Transverse colon (tissue), 4 donors: ENCODE measurements around the gene TYRP1. TPM values are rescaled to one million over a fixed set of nuclear protein-coding genes. Genes with fewer than 3 reads are reported as not detected.

Source experiments
- DNase-seq: peaks from one replicate; pipeline ENCODE4 v3.0.0-alpha.2; 2019
- H3K27ac ChIP-seq, 4 donors: fragments of 200-600 bp; sonication (generic); 2 replicates each; pipeline ENCODE4 v1.5.1; 2016 to 2018; ENCODE audit warnings: inconsistent platforms in 4 of 4
- H3K27me3 ChIP-seq: fragments of 200-600 bp; sonication (generic); 2 replicates; pipeline ENCODE4 v1.5.1; 2017; ENCODE audit warnings: inconsistent platforms
- H3K36me3 ChIP-seq, 4 donors: fragments of 200-600 bp; sonication (generic); 2 replicates each; pipeline ENCODE4 v1.5.1; 2017 to 2019; ENCODE audit warnings: inconsistent platforms in 4 of 4
- H3K4me1 ChIP-seq, 4 donors: fragments of 200-600 bp; sonication (generic); 2 replicates each; pipeline ENCODE4 v1.5.1; 2017 to 2020; ENCODE audit warnings: inconsistent platforms in 4 of 4
- H3K4me3 ChIP-seq, 4 donors: fragments of 200-600 bp; sonication (generic); 1 replicate in 1 of 4; 2 replicates in 3 of 4; pipeline versions ENCODE4 v1.5.1 to v1.6.1; 2017 to 2019; ENCODE audit warnings: inconsistent platforms in 4 of 4
- H3K9me3 ChIP-seq, 2 donors: fragments of 200-600 bp; sonication (generic); 2 replicates each; pipeline ENCODE4 v1.5.1; 2017 to 2019; ENCODE audit warnings: inconsistent platforms in 2 of 2
- CTCF ChIP-seq, 5 experiments: fragments of 200-600 bp in 3 of 5; fragments of 450-650 bp in 2 of 5; sonication (generic) in 3 of 5; IDR thresholded peaks; 1 replicate in 2 of 5; 2 replicates in 3 of 5; pipeline ENCODE4 v1.5.1; 2016 to 2017; ENCODE audit warnings: antibody characterized with exemption in 5 of 5, inconsistent platforms in 3 of 5, mild to moderate bottlenecking in 2 of 5, moderate library complexity in 1 of 5
- EP300 ChIP-seq: sonication (generic); formaldehyde crosslinking; IDR thresholded peaks from one replicate; pipeline ENCODE4 v1.6.1; 2017; ENCODE audit warnings: antibody characterized with exemption, low read depth
- POLR2A ChIP-seq: fragments of 450-650 bp; IDR thresholded peaks from one replicate; pipeline ENCODE4 v1.6.1; 2016; ENCODE audit warnings: antibody characterized with exemption, mild to moderate bottlenecking, moderate library complexity
- POLR2AphosphoS5 ChIP-seq, 3 donors: sonication (generic); formaldehyde crosslinking; IDR thresholded peaks; one replicate each; pipeline ENCODE4 v1.6.1; 2016; ENCODE audit warnings: antibody characterized with exemption in 3 of 3
- WGBS, 2 donors: methylation state at CpG; one replicate each; pipeline ENCODE4 v1.1.5; 2018; ENCODE audit warnings: low coverage in 1 of 2; 5-methylcytosine and 5-hydroxymethylcytosine counted together
- in situ Hi-C, 4 donors: fragments of 200-750 bp; cut with MboI; loops; one replicate each; pipeline versions ENCODE4 v1.15.0 to v1.15.1; 2017; ENCODE audit warnings: low sequenced_read_pairs in 3 of 4, low pct_ligation_motif_present in 1 of 4, low pct_unique_long_range_greater_than_20kb in 1 of 4
- intact Hi-C: fragments of 100-400 bp; cut with DNase I; formaldehyde crosslinking; loops from one replicate; pipeline ENCODE4 v1.15.1; 2023; ENCODE audit warnings: low total_unique reads
- total RNA-seq, 4 donors: library from RNA; depleted of rRNA; stranded (reverse); fragments of >200 nt; gene quantifications; one replicate each; pipeline ENCODE4 v1.1.0, GENCODE V29; 2016

Gene TYRP1
- total RNA-seq, 4 donors from 2014 or later = 0.41 TPM; not detected in 3

- H3K4me3 ChIP-seq = no peak overlapping the region
- in situ Hi-C loops = no loop called here
- H3K4me1 ChIP-seq = no peaks in the 10 kb centered on the region
- intact Hi-C loops = no loop called here
- WGBS, 2 donors = 19 to 20% methylated on average over 1 to 2 of the region's 2 CpGs
- no peaks in the 10 kb centered on the region for H3K36me3 ChIP-seq
- no peak overlapping the region for H3K27ac ChIP-seq
- H3K9me3 ChIP-seq = no peaks in the 10 kb centered on the region
- H3K27me3 ChIP-seq = no peaks in the 10 kb centered on the region
- DNase-seq = no peak
- no peak for TF ChIP-seq POLR2A
- no peak for TF ChIP-seq CTCF (IDR thresholded peaks at IDR 0.05)
- TF ChIP-seq POLR2AphosphoS5 (IDR thresholded peaks at IDR 0.05) = no peak
- TF ChIP-seq EP300 = no peak
These were observed 12.8 kb upstream of the TYRP1 start for GRCh38 chr9:12680341-12680740.

DNA sequence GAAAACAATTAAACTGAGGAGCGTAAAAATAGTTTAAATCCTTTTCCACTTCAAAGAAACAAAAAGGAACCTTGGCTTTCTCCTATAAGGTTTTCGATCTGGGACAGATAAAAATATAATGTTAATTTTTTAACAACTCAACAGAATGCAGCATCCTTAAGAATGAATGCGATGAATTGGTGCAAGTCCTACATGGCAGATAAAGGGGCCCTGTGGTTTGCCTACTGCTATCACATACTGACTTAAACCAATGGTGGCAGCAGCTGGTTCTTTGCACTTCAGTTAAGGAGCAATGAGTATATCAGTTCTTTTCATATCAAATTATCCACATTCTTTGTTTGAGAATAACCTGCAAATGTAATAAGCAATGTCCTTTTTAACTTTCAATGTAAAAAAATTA lies 12.4 kb upstream of the TYRP1 start:
- DNase-seq = no peak
- Histone ChIP-seq H3K4me3 (no peak overlapping the region), H3K9me3 (no peaks in the 10 kb centered on the region), H3K4me1 (no peaks in the 10 kb centered on the region), H3K27ac (no peak overlapping the region), H3K27me3 (no peaks in the 10 kb centered on the region), H3K36me3 (no peaks in the 10 kb centered on the region)
- intact Hi-C loops (no loop called here), in situ Hi-C loops (no loop called here)
- no peak for TF ChIP-seq EP300
- WGBS, 2 donors = 85 to 96% methylated on average over 3 of the region's 3 CpGs

DNA sequence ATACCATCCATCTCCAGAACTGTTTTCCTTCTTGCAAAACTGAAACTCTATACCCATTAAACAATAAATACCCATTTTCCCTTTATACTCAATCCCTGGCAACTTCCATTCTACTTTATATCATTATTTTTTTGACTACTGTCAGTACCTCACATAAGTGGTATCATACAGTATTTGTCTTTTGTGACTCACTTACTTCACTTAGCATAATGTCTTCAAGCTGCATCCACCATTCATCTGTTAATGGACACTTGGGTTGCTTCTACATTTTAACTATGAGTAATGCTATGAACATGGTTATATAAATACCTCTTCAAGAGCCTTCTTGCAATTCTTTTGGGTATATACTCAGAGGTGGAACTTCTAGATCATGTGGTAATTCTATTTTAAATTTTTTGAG lies 11.6 kb upstream of the TYRP1 start:
- in situ Hi-C loops = no loop called here
- H3K27ac ChIP-seq = no peak overlapping the region
- H3K4me1 ChIP-seq = no peaks in the 10 kb centered on the region
- intact Hi-C loops = no loop called here
- no peak overlapping the region for H3K4me3 ChIP-seq
- no peak for TF ChIP-seq POLR2A
- TF ChIP-seq CTCF (IDR thresholded peaks at IDR 0.05) = no peak
- TF ChIP-seq EP300 = no peak
- TF ChIP-seq POLR2AphosphoS5 (IDR thresholded peaks at IDR 0.05) = no peak
- no peak for DNase-seq
- no peaks in the 10 kb centered on the region for H3K9me3 ChIP-seq
- no peaks in the 10 kb centered on the region for H3K27me3 ChIP-seq
- no peaks in the 10 kb centered on the region for H3K36me3 ChIP-seq

GRCh38 chr9:12684974-12685373 lies 8.2 kb upstream of the TYRP1 start:
- DNase-seq = no peak
- 48% methylated on average over 1 of the region's 1 CpG; no CpG with 5 or more reads in 1 of the 2 donors for WGBS, 2 donors
- TF ChIP-seq POLR2A (no peak), CTCF (IDR thresholded peaks at IDR 0.05) (no peak), POLR2AphosphoS5 (IDR thresholded peaks at IDR 0.05) (no peak), EP300 (no peak)
- no peaks in the 10 kb centered on the region for H3K36me3 ChIP-seq
- H3K27ac ChIP-seq = no peak overlapping the region
- no peaks in the 10 kb centered on the region for H3K4me1 ChIP-seq
- H3K27me3 ChIP-seq = no peaks in the 10 kb centered on the region
- no peak overlapping the region for H3K4me3 ChIP-seq
- H3K9me3 ChIP-seq = no peaks in the 10 kb centered on the region
- in situ Hi-C loops = no loop called here
- intact Hi-C loops = no loop called here

- H3K27me3 ChIP-seq = no peaks in the 10 kb centered on the region
- H3K4me3 ChIP-seq = no peak overlapping the region
- TF ChIP-seq POLR2AphosphoS5 (IDR thresholded peaks at IDR 0.05) = no peak
- TF ChIP-seq CTCF (IDR thresholded peaks at IDR 0.05) = no peak
- TF ChIP-seq POLR2A = no peak
- no peak for TF ChIP-seq EP300
- H3K36me3 ChIP-seq = no peaks in the 10 kb centered on the region
- intact Hi-C loops (no loop called here), in situ Hi-C loops (no loop called here)
- no peak for DNase-seq
- no peak overlapping the region for H3K27ac ChIP-seq
- H3K4me1 ChIP-seq = no peaks in the 10 kb centered on the region
- no peaks in the 10 kb centered on the region for H3K9me3 ChIP-seq
- 55 to 59% methylated on average over 1 of the region's 1 CpG for WGBS, 2 donors
These were observed 4.0 kb upstream of the TYRP1 start for GRCh38 chr9:12689233-12689632.
